ENCODE measurements around the gene TNS2. TPM values are rescaled to one million over a fixed set of nuclear protein-coding genes. Genes with fewer than 3 reads are reported as not detected.
A peak's percentile ranks its signal among the peaks of the same experiment; 100 is the strongest.

Gene TNS2
- total and polyA plus RNA-seq, 9 of the 15 experiments (the other 6 are each of a cell fraction or from before 2014, with no cell fraction given) = 0.28 to 3.1 (median 1.2) TPM; not detected in 1

- TF ChIP-seq ZBTB40 (IDR thresholded peaks at IDR 0.05) (no peak), ZBTB40 (CRISPR knock-in tag; IDR thresholded peaks at IDR 0.05) (no peak), DNMT1 (IDR thresholded peaks at IDR 0.05) (no peak), GMEB1 (CRISPR knock-in tag; IDR thresholded peaks at IDR 0.05) (no peak), ZNF445 (CRISPR knock-in tag; IDR thresholded peaks at IDR 0.05; ENCODE audit: low read depth) (no peak), SP1 (CRISPR knock-in tag; IDR thresholded peaks at IDR 0.05) (0 out of 2 replicates have a peak, but pooled peaks have one; percentile 25), ZNF75A (CRISPR knock-in tag; IDR thresholded peaks at IDR 0.05) (no peak), SIX5 (IDR thresholded peaks at IDR 0.05; ENCODE audit: borderline replicate concordance in 1 of 2, insufficient read depth in 1 of 2, low read depth in 1 of 2, low read length in 2 of 2) (no peak), KAT7 (CRISPR knock-in tag; IDR thresholded peaks at IDR 0.05; ENCODE audit: borderline replicate concordance) (no peak), ZNF165 (CRISPR knock-in tag; IDR thresholded peaks at IDR 0.05; ENCODE audit: borderline replicate concordance) (no peak), CTBP1 (IDR thresholded peaks at IDR 0.05; ENCODE audit: borderline replicate concordance) (0 out of 2 replicates have a peak, but pooled peaks have one; percentile 13), PRMT5 (CRISPR knock-in tag; IDR thresholded peaks at IDR 0.05) (no peak), HBP1 (CRISPR knock-in tag; IDR thresholded peaks at IDR 0.05) (no peak), HNRNPUL1 (IDR thresholded peaks at IDR 0.05; ENCODE audit: low read length) (no peak)
Measured at GRCh38 chr12:53048780-53049401, 974 bp upstream of the TNS2 start (continued).
